GM12873 (cell line): ENCODE results near the gene HAUS7.

Experiments
- CTCF ChIP-seq: IDR thresholded peaks from 2 replicates; pipeline ENCODE4 v1.5.1; 2012; ENCODE audit warnings: low read depth, mild to moderate bottlenecking, moderate library complexity, low read length, control low read depth; ENCODE audit not compliant: insufficient read depth; ENCODE audit errors: missing control alignments

The HAUS7 gene

GRCh38 chrX:153414856-153415510, 55.4 kb downstream of the HAUS7 start:
- no peak for TF ChIP-seq CTCF

GRCh38 chrX:153413731-153414130, 56.6 kb downstream of the HAUS7 start:
- TF ChIP-seq CTCF, result no peak

GRCh38 chrX:153412746-153413720, 57.3 kb downstream of the HAUS7 start:
- no peak for TF ChIP-seq CTCF

- no peak for TF ChIP-seq CTCF
Observed at GRCh38 chrX:153411988-153412574, 58.3 kb downstream of the HAUS7 start.

- TF ChIP-seq CTCF, result no peak
Observed at GRCh38 chrX:153411255-153411987, 59.0 kb downstream of the HAUS7 start, which contains the start of gene ZFP92. TSS of gene ZFP92 (plus strand) at chrX:153411472. CDS start at chrX:153418323, 6,851 bp downstream.

GRCh38 chrX:153410888-153411254, 59.5 kb downstream of the HAUS7 start:
- TF ChIP-seq CTCF, result no peak

GRCh38 chrX:153410373-153410772, 60.0 kb downstream of the HAUS7 start:
- no peak for TF ChIP-seq CTCF
